ENCODE measurements around the gene ADRA1B. TPM values are rescaled to one million over a fixed set of nuclear protein-coding genes. Genes with fewer than 3 reads are reported as not detected.
"Not testable (repeated sequence)": the region's sequence is repeated elsewhere in the genome, so short reads cannot be mapped to it uniquely, and the experiment has no call there.

Gene ADRA1B
- total and polyA plus RNA-seq, 7 experiments from 2014 or later, result 0.10 TPM; not detected in 6

- POLR2A ChIA-PET; ATAC-seq; H3K27ac ChIP-seq (ENCODE audit: low read depth, low read length); H3K4me3 ChIP-seq (ENCODE audit: low read length); H3K27me3 ChIP-seq (ENCODE audit: control insufficient read depth in 2 of 2, insufficient read depth in 2 of 2, low read length in 2 of 2); H3K27me3 Mint-ChIP-seq; H3K4me3 Mint-ChIP-seq; H3K9me3 Mint-ChIP-seq; DNase-seq; H3K27ac Mint-ChIP-seq; intact Hi-C loops (cut with micrococcal nuclease); H3K9me3 ChIP-seq (ENCODE audit: control insufficient read depth in 2 of 3, low read length in 3 of 3); CTCF ChIA-PET: not testable (repeated sequence)
- Mint-ChIP-seq H3K36me3 (peaks cover 0 to 22% (median 14%) of the 10 kb centered on the region in 5 donors), H3K4me1 (peaks cover 21 to 52% (median 36%) of the 10 kb centered on the region in 7 donors)
- Histone ChIP-seq H3K36me3 (ENCODE audit: control insufficient read depth in 2 of 3, insufficient read depth in 3 of 3, low read length in 3 of 3) (peaks cover 0 to 28% (median 0%) of the 10 kb centered on the region in 3 experiments), H3K4me1 (ENCODE audit: control insufficient read depth in 2 of 2, insufficient read depth in 2 of 2, low read length in 2 of 2) (peaks cover 9 to 13% of the 10 kb centered on the region in 2 donors)
Observed at GRCh38 chr5:160014197-160014596, 97.9 kb downstream of the ADRA1B start.

GRCh38 chr5:160018945-160019625 lies 102.8 kb downstream of the ADRA1B start:
- peaks cover 0 to 2% (median 0%) of the 10 kb centered on the region in 11 donors for H3K9me3 Mint-ChIP-seq
- Histone ChIP-seq H3K4me3 (ENCODE audit: low read length) (no peak overlapping the region), H3K27me3 (ENCODE audit: control insufficient read depth in 2 of 2, insufficient read depth in 2 of 2, low read length in 2 of 2) (no peaks in the 10 kb centered on the region), H3K36me3 (ENCODE audit: control insufficient read depth in 2 of 3, insufficient read depth in 3 of 3, low read length in 3 of 3) (peaks cover 0 to 20% (median 0%) of the 10 kb centered on the region in 3 experiments), H3K27ac (ENCODE audit: low read depth, low read length) (no peak overlapping the region), H3K9me3 (ENCODE audit: control insufficient read depth in 2 of 3, low read length in 3 of 3) (no peaks in the 10 kb centered on the region), H3K4me1 (ENCODE audit: control insufficient read depth in 2 of 2, insufficient read depth in 2 of 2, low read length in 2 of 2) (peaks cover 3 to 15% of the 10 kb centered on the region in 2 donors)
- H3K27ac Mint-ChIP-seq, result peak overlapping the region in 2 of 9 donors; percentile 67
- H3K4me1 Mint-ChIP-seq, result peaks cover 10 to 50% (median 32%) of the 10 kb centered on the region in 7 donors
- intact Hi-C loops (cut with micrococcal nuclease), result no loop called here
- H3K4me3 Mint-ChIP-seq, result no peak overlapping the region
- H3K36me3 Mint-ChIP-seq, result peaks cover 6 to 22% (median 13%) of the 10 kb centered on the region in 5 donors
- H3K27me3 Mint-ChIP-seq, result no peaks in the 10 kb centered on the region
- ChIA-PET CTCF (interaction anchor here (0.9 to 5.1 kb wide), 2 partner anchors 10 to 326 kb away, joined by 5 to 55 read pairs; partner anchors contain the start of gene TTC1), POLR2A (interaction anchor here (0.7 kb wide), 1 partner anchor 18 kb away, joined by 3 read pairs; no protein-coding TSS in a partner anchor)
- ATAC-seq, result no peak
- no peak for DNase-seq

GRCh38 chr5:160020266-160020770 lies 104.0 kb downstream of the ADRA1B start:
- H3K36me3 ChIP-seq (ENCODE audit: control insufficient read depth in 2 of 3, insufficient read depth in 3 of 3, low read length in 3 of 3), result peaks cover 0 to 19% (median 0%) of the 10 kb centered on the region in 3 experiments
- peak overlapping the region in 4 of 9 donors; percentile 2 to 46 (median 34) for H3K27ac Mint-ChIP-seq
- H3K27ac ChIP-seq (ENCODE audit: low read depth, low read length), result no peak overlapping the region
- H3K4me1 ChIP-seq (ENCODE audit: control insufficient read depth in 2 of 2, insufficient read depth in 2 of 2, low read length in 2 of 2), result peaks cover 3 to 15% of the 10 kb centered on the region in 2 donors
- no peaks in the 10 kb centered on the region for H3K27me3 ChIP-seq (ENCODE audit: control insufficient read depth in 2 of 2, insufficient read depth in 2 of 2, low read length in 2 of 2)
- peaks cover 4 to 22% (median 13%) of the 10 kb centered on the region in 5 donors for H3K36me3 Mint-ChIP-seq
- ATAC-seq (no peak), DNase-seq (no peak)
- H3K4me3 ChIP-seq (ENCODE audit: low read length), result no peak overlapping the region
- POLR2A ChIA-PET, result no interaction called here
- H3K9me3 Mint-ChIP-seq, result peaks cover 0 to 2% (median 0%) of the 10 kb centered on the region in 11 donors
- CTCF ChIA-PET, result interaction anchor here (0.9 to 5.1 kb wide), 5 partner anchors 11 to 328 kb away, joined by 3 to 55 read pairs (median 5); partner anchors contain the start of gene TTC1
- no peak overlapping the region for H3K4me3 Mint-ChIP-seq
- H3K9me3 ChIP-seq (ENCODE audit: control insufficient read depth in 2 of 3, low read length in 3 of 3), result no peaks in the 10 kb centered on the region
- intact Hi-C loops (cut with micrococcal nuclease), result loop anchor here in 1 of 2 donors (5.0 kb wide), 1 partner anchor 97 kb away; the partner anchor contains the start of gene PWWP2A
- H3K27me3 Mint-ChIP-seq, result no peaks in the 10 kb centered on the region
- H3K4me1 Mint-ChIP-seq, result peaks cover 10 to 45% (median 31%) of the 10 kb centered on the region in 7 donors

- CTCF ChIA-PET, result interaction anchor here (1.0 to 5.1 kb wide), 7 partner anchors 8 to 327 kb away, joined by 3 to 55 read pairs (median 4); partner anchors contain the start of gene TTC1
- no peak overlapping the region for H3K4me3 ChIP-seq (ENCODE audit: low read length)
- peak overlapping the region; percentile 6 for H3K27ac ChIP-seq (ENCODE audit: low read depth, low read length)
- H3K27me3 Mint-ChIP-seq, result no peaks in the 10 kb centered on the region
- H3K27me3 ChIP-seq (ENCODE audit: control insufficient read depth in 2 of 2, insufficient read depth in 2 of 2, low read length in 2 of 2), result no peaks in the 10 kb centered on the region
- H3K4me1 Mint-ChIP-seq, result peaks cover 14 to 45% (median 30%) of the 10 kb centered on the region in 7 donors
- no peaks in the 10 kb centered on the region for H3K9me3 Mint-ChIP-seq
- H3K36me3 ChIP-seq (ENCODE audit: control insufficient read depth in 2 of 3, insufficient read depth in 3 of 3, low read length in 3 of 3), result peaks cover 0 to 18% (median 0%) of the 10 kb centered on the region in 3 experiments
- intact Hi-C loops (cut with micrococcal nuclease), result loop anchor here (1.0 to 5.0 kb wide), 5 partner anchors 12 to 370 kb away; partner anchors contain the start of genes PWWP2A (in 1 of the 2) and TTC1 (in 1 of the 2)
- POLR2A ChIA-PET, result interaction anchor here (1.7 kb wide), 1 partner anchor 12 kb away, joined by 4 read pairs; the partner anchor contains the start of gene TTC1
- peaks cover 3 to 15% of the 10 kb centered on the region in 2 donors for H3K4me1 ChIP-seq (ENCODE audit: control insufficient read depth in 2 of 2, insufficient read depth in 2 of 2, low read length in 2 of 2)
- DNase-seq, result no peak
- ATAC-seq, result no peak
- H3K27ac Mint-ChIP-seq, result peak overlapping the region in 3 of 9 donors; percentile 38 to 88 (median 59)
- H3K9me3 ChIP-seq (ENCODE audit: control insufficient read depth in 2 of 3, low read length in 3 of 3), result no peaks in the 10 kb centered on the region
- peaks cover 6 to 22% (median 17%) of the 10 kb centered on the region in 5 donors for H3K36me3 Mint-ChIP-seq
- H3K4me3 Mint-ChIP-seq, result no peak overlapping the region
Observed at GRCh38 chr5:160020964-160021363, 104.7 kb downstream of the ADRA1B start.

- Histone ChIP-seq H3K4me3 (ENCODE audit: low read length) (no peak overlapping the region), H3K36me3 (ENCODE audit: control insufficient read depth in 2 of 3, insufficient read depth in 3 of 3, low read length in 3 of 3) (peaks cover 0 to 18% (median 0%) of the 10 kb centered on the region in 3 experiments), H3K27me3 (ENCODE audit: control insufficient read depth in 2 of 2, insufficient read depth in 2 of 2, low read length in 2 of 2) (no peaks in the 10 kb centered on the region), H3K27ac (ENCODE audit: low read depth, low read length) (no peak overlapping the region), H3K9me3 (ENCODE audit: control insufficient read depth in 2 of 3, low read length in 3 of 3) (no peaks in the 10 kb centered on the region), H3K4me1 (ENCODE audit: control insufficient read depth in 2 of 2, insufficient read depth in 2 of 2, low read length in 2 of 2) (peaks cover 3 to 15% of the 10 kb centered on the region in 2 donors)
- Mint-ChIP-seq H3K27me3 (no peaks in the 10 kb centered on the region), H3K36me3 (peaks cover 6 to 24% (median 20%) of the 10 kb centered on the region in 5 donors), H3K27ac (peak overlapping the region in 7 of 9 donors; percentile 15 to 93 (median 68)), H3K4me1 (peaks cover 17 to 53% (median 37%) of the 10 kb centered on the region in 7 donors), H3K4me3 (peak overlapping the region in 1 of 10 donors; percentile 6), H3K9me3 (no peaks in the 10 kb centered on the region)
- intact Hi-C loops (cut with micrococcal nuclease), result loop anchor here (1.0 to 5.0 kb wide), 8 partner anchors 13 to 578 kb away; partner anchors contain the start of genes PWWP2A (in 1 of the 2) and TTC1 (in 1 of the 2)
- ChIA-PET CTCF (interaction anchor here (0.7 to 5.1 kb wide), 12 partner anchors 9 to 368 kb away, joined by 3 to 55 read pairs (median 4); partner anchors contain the start of gene TTC1), POLR2A (interaction anchor here (0.7 to 1.7 kb wide), 3 partner anchors 11 to 13 kb away, joined by 3 to 4 read pairs (median 4); partner anchors contain the start of gene TTC1)
- DNase-seq (peak in 8 of 9 donors; percentile 12 to 76 (median 64)), ATAC-seq (peak; percentile 97)
Observed at GRCh38 chr5:160021831-160022446, 105.7 kb downstream of the ADRA1B start.

Measured in naive thymus-derived CD4-positive, alpha-beta T cell (primary cell).